SJSA1 (cell line): ENCODE measurements around the gene COG6. TPM values are rescaled to one million over a fixed set of nuclear protein-coding genes. Genes with fewer than 3 reads are reported as not detected.
A peak's percentile ranks its signal among the peaks of the same experiment; 100 is the strongest.

Experiments
- DNase-seq, 2 experiments: peaks; one replicate each; pipeline ENCODE4 v3.0.0-alpha.2; 2015 to 2020; ENCODE audit warnings: low spot score in 2 of 2, low read depth in 1 of 2
- H3K27ac ChIP-seq: fragments of 250-450 bp; sonication (Bioruptor Pico); 2 replicates; pipeline ENCODE4 v1.5.1; 2020; ENCODE audit warnings: mild to moderate bottlenecking, moderate library complexity
- H3K27me3 ChIP-seq: fragments of 250-450 bp; sonication (Bioruptor Pico); replicated peaks from 2 replicates; pipeline ENCODE4 v1.5.1; 2020; ENCODE audit warnings: mild to moderate bottlenecking, moderate library complexity
- H3K36me3 ChIP-seq: fragments of 250-450 bp; sonication (Bioruptor Pico); 2 replicates; pipeline ENCODE4 v1.5.1; 2020; ENCODE audit warnings: mild to moderate bottlenecking
- H3K4me1 ChIP-seq: fragments of 250-450 bp; sonication (Bioruptor Pico); replicated peaks from 2 replicates; pipeline ENCODE4 v1.6.1; 2021; ENCODE audit warnings: mild to moderate bottlenecking
- H3K4me3 ChIP-seq: fragments of 250-450 bp; sonication (Bioruptor Pico); 2 replicates; pipeline ENCODE4 v1.5.1; 2020; ENCODE audit warnings: mild to moderate bottlenecking
- H3K9me3 ChIP-seq: fragments of 250-450 bp; sonication (Bioruptor Pico); replicated peaks from 2 replicates; pipeline ENCODE4 v1.5.1; 2020; ENCODE audit warnings: mild to moderate bottlenecking
- total RNA-seq: library from RNA; depleted of rRNA; stranded (reverse); fragments of >200 nt; shearing (Covaris generic); gene quantifications from 2 replicates; pipeline ENCODE4 v1.2.3, GENCODE V29; 2014

Gene COG6
- total RNA-seq, 1 experiment from 2014 or later = 21.9 TPM

DNA sequence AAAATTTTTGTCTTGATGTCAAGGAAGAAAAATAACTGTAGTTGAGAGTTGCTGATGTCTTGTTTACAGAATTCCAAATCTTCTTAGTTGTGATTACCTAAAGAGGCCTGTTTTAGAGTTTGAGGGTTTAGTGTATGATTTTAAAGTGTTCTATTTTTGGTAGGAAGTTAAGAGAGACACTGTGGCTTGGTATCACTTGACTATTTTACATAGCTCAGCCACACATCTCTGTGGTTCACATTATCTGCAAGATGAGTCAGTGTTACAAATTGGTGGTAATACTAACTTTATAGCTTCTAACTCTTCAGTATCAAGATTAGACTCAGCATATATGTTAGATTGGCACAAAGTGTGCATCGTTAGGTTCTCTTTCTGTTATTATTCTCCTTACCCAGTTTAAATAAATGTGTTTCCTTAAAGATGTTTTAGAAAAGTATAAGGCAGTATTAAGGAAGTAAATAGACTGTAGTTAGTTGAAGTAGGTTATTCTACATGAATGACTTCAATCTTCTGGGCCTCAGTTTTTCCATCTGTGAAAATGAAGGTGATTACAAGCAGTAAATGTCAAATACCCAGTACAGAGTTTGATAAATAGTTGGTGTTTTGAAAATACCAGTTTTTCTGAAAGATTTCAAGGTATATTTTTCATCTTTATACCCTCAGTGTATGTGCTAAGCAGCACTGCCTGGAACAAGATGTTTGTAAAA, 33.4 kb downstream of the COG6 start:
- Histone ChIP-seq H3K9me3 (no peaks in the 10 kb centered on the region), H3K36me3 (peaks cover 15% of the 10 kb centered on the region), H3K27ac (no peak overlapping the region), H3K27me3 (no peaks in the 10 kb centered on the region), H3K4me3 (no peak overlapping the region), H3K4me1 (peaks cover 5% of the 10 kb centered on the region; the same call in 1 of the 2 replicates)
- no peak for DNase-seq

DNA sequence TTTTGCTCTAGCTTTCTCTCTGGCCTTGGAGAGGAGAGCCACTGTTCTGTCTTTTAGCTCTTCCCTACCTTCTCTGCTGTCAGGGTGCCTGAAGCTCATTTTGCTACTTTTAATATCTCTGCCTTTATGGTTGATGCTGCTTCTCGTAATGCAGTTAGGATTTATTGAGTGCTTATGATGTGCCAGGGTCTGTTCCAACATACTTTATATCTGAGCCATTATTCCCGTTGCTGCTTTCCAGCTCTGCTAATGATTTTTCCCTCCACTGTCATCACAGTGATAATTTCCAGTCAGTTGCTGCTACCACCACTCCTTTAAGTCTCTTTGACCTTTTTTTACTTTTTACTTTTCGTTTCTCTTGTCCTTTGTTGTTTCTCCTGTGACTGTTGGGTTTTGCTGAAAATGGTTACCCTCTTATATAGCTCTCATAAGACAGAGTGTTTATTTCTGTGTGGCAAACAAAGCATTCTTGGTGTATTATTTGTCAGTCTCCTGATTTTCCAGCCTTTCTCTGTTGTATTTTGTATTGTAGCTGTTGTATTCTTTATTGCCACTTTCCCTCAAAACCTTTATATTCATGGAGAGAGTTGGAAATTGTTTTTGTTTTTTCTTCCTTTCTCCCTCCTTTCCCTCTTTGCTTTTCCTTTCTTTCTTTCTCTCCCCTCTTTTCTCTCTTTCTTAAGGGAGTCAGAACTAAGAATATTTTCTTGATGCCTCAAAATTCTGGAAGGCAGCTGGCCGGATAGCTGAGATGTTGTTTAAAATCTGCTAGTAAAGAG, 37.4 kb downstream of the COG6 start:
- H3K27ac ChIP-seq = peak overlapping the region; percentile 47
- DNase-seq = peak in 1 of 2 experiments; percentile 37
- no peaks in the 10 kb centered on the region for H3K27me3 ChIP-seq
- H3K36me3 ChIP-seq = peaks cover 9% of the 10 kb centered on the region
- no peak overlapping the region for H3K4me3 ChIP-seq
- H3K4me1 ChIP-seq = peaks cover 5% of the 10 kb centered on the region; the same call in 1 of the 2 replicates
- H3K9me3 ChIP-seq = no peaks in the 10 kb centered on the region

DNA sequence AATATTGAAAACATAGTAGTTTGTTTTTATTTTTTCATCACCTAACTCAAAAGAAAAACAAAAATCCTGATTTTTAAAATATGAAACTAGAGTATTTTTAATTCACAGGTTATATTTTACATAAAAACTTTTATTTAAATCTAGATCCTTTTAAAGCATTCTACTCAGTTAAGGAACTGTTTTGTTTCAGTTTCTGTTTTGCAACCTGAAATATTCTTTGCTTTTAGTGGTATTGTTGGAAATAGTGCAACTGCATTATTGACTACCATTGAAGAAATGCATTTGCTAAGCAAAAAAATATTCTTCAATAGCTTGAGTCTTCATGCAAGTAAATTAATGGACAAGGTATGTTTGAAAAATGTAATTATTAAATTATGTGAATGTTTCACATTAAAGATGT, 43.8 kb downstream of the COG6 start:
- Histone ChIP-seq H3K4me1 (no peaks in the 10 kb centered on the region), H3K4me3 (no peak overlapping the region), H3K27me3 (no peaks in the 10 kb centered on the region), H3K27ac (no peak overlapping the region), H3K9me3 (no peaks in the 10 kb centered on the region), H3K36me3 (no peaks in the 10 kb centered on the region)
- no peak for DNase-seq

DNA sequence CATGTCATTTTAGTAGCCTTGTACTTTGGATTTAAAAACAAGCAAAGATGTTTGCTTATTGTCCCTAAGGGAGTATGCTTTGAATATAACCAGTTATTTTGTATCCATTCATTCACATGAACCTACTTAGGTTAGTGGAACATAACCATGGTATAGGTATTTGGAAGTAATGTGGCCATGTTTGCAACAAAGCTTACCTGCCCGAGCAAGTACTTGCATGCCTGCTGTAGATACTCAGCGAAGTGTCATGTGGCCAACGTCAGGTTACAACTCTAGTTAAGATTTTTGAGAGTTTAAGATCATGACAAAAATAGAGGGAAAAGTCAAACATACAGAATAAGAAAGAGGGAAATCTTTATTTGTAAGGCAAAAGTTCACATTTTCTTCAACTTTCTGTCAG, 57.2 kb downstream of the COG6 start:
- Histone ChIP-seq H3K4me1 (no peaks in the 10 kb centered on the region), H3K9me3 (no peaks in the 10 kb centered on the region), H3K4me3 (no peak overlapping the region), H3K27me3 (no peaks in the 10 kb centered on the region), H3K36me3 (no peaks in the 10 kb centered on the region), H3K27ac (no peak overlapping the region)
- DNase-seq = no peak

DNA sequence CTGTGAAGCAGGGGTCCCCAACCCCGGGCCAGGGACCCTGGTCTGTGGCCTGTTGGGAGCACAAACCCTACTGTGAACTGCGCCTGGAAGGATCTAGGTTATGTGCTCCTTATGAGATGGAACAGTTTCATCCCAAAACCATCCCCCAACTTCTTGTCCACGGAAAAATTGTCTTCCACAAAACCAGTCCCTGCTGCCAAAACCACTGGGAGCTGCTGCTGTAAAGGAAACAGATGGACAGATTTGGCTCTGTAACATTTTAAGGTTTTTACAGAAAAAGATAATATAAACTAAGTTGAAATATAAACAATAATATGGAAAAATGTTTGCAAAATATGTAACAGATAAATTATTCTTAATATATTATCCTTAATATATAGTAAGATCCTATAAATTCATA, 73.7 kb downstream of the COG6 start:
- Histone ChIP-seq H3K27ac (no peak overlapping the region), H3K9me3 (no peaks in the 10 kb centered on the region), H3K4me3 (no peak overlapping the region), H3K36me3 (peaks cover 4% of the 10 kb centered on the region), H3K27me3 (no peaks in the 10 kb centered on the region), H3K4me1 (no peaks in the 10 kb centered on the region)
- no peak for DNase-seq

DNA sequence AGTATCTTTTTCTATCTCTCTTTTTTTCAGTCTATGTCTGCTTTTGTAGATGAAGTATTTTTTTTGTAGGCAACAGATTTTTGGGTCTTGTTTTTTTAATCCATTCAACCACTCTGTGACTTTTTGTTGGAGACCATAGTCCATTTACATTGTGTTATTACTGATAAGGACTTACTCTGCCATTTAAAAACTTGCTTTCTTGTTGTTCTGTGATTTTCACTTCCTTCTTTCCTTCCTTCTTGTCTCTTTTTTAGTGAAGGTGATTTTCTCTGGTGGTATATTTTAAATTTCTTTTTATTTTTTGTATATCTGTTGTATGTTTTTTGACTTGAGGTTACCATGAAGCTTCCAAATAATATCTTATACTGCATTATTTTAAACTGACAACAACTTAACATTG, 79.5 kb downstream of the COG6 start:
- H3K4me3 ChIP-seq = no peak overlapping the region
- no peaks in the 10 kb centered on the region; the same call in 1 of the 2 replicates for H3K36me3 ChIP-seq
- no peaks in the 10 kb centered on the region for H3K4me1 ChIP-seq
- no peak for DNase-seq
- H3K27me3 ChIP-seq = no peaks in the 10 kb centered on the region
- H3K9me3 ChIP-seq = no peaks in the 10 kb centered on the region
- no peak overlapping the region for H3K27ac ChIP-seq

DNA sequence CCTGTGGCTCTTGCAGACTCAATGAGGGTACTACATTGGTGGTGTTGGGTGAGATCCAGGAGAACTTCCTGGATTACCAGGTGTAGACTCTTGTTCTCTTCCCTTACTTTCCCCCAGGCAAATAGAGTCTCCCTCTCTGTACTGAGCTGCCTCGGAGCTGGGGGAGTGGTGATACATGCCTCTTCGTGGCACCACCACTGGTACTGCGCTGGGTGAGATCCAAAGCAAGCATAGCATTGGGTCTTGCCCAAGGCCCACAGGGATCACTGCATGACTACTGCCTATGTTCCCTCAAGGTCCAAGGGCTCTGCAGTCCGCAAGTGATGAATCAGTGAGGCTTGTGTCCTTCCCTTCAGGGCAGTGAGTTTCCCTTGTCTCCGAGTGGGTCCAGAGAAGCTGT, 81.6 kb downstream of the COG6 start:
- DNase-seq = no peak
- Histone ChIP-seq H3K27me3 (no peaks in the 10 kb centered on the region), H3K9me3 (no peaks in the 10 kb centered on the region), H3K4me1 (no peaks in the 10 kb centered on the region), H3K4me3 (no peak overlapping the region), H3K36me3 (no peaks in the 10 kb centered on the region; the same call in 1 of the 2 replicates), H3K27ac (no peak overlapping the region)

DNA sequence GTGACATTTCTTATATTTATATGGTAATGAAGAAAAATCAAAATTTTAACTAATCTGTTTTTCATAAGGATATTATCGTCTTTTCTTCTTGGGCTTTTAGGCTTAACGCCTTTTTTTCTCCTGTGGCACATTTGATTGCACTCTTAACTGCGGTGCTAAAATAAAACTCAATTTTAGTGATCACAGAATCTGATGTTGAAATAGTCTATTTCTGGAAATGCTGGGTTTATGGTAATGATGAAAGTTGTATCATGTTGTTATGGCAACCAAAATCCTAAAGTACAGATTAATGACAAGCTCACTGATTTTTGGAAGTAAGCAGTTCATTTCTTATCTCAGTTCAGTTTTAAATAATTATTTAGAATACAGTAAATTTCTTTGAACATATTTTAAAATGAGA, 85.3 kb downstream of the COG6 start:
- Histone ChIP-seq H3K27me3 (no peaks in the 10 kb centered on the region), H3K36me3 (no peaks in the 10 kb centered on the region), H3K4me3 (no peak overlapping the region), H3K4me1 (no peaks in the 10 kb centered on the region), H3K27ac (no peak overlapping the region), H3K9me3 (no peaks in the 10 kb centered on the region)
- no peak for DNase-seq

DNA sequence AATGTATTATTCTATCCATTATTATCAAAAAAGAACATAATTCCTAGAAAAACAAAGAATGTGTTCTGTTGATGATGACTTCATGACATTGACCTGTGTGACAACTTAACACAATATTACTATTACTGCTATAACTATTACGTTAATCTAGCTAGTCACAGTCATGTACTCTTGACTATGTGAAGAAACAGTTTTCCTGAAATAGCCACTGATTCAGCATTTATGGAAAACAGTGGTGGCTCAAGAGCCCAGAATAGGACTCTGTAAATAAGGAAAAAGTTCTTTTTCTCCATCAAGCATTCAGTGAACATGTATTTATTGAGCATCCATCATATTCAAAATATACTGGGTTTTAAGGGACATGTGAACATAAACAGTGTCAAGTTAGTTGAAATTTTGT, 93.5 kb downstream of the COG6 start:
- Histone ChIP-seq H3K27me3 (no peaks in the 10 kb centered on the region), H3K36me3 (no peaks in the 10 kb centered on the region), H3K27ac (no peak overlapping the region), H3K9me3 (no peaks in the 10 kb centered on the region), H3K4me3 (no peak overlapping the region), H3K4me1 (no peaks in the 10 kb centered on the region)
- no peak for DNase-seq

DNA sequence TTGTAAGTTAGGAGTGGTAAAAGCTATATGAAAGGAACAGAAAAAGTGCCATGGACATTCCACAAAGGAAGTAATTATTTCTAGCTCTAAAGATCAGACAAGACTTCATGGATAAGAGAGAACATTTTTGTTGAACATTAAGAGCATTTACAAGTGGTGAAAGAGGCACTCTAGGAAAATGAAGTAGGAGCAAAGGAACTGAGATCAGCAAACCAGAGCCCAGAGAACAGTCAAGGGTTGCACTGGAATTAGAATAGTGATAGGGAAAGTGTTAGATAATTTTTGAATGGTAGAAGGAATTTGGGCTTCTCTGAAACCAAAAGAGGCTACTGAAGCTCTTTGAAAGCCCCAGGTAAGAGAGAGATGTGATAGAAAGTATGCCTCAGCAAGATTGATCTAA, 94.1 kb downstream of the COG6 start:
- DNase-seq = no peak
- Histone ChIP-seq H3K27me3 (no peaks in the 10 kb centered on the region), H3K36me3 (no peaks in the 10 kb centered on the region), H3K9me3 (no peaks in the 10 kb centered on the region), H3K4me3 (no peak overlapping the region), H3K4me1 (no peaks in the 10 kb centered on the region), H3K27ac (no peak overlapping the region)

DNA sequence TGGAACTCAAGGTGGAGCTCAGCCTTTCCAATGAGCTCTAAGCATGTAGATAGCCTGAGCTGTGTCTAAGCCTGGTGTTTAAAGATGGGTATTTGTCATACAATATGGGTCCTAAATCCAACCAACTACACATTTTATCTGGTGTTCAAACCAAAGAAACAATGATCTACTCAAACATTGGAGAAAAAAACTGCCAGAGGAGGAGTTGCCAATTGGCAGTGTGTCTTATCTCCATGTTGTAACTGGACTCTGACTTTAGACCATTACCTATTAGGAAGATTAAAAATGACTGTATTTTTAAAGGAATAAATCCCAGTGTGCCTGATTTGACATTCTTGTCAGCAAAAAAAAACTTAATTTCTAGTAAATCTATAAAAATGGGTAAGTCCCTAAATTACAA, 96.3 kb downstream of the COG6 start:
- Histone ChIP-seq H3K9me3 (no peaks in the 10 kb centered on the region), H3K36me3 (no peaks in the 10 kb centered on the region), H3K4me3 (no peak overlapping the region), H3K27me3 (no peaks in the 10 kb centered on the region), H3K4me1 (no peaks in the 10 kb centered on the region), H3K27ac (no peak overlapping the region)
- DNase-seq = no peak

DNA sequence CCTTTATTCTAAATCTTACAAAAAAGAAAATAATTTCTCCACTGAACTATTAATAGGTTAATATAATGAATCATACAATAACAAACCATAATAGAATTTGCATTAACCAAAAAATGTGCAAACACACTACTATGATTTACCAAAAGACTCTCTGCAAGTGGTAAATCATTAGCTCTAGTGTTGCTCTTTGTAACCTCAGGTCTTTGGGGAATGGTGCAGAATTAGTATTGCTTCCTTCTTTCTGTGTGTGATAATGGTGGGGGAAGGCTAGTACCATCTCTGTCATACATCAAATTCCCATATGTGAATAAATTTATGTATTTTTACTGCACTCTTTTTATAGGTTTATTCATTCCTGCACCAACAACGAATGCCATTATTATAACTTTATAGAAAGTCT, 105.1 kb downstream of the COG6 start:
- no peaks in the 10 kb centered on the region for H3K27me3 ChIP-seq
- no peak overlapping the region for H3K4me3 ChIP-seq
- H3K27ac ChIP-seq = no peak overlapping the region
- no peak for DNase-seq
- no peaks in the 10 kb centered on the region for H3K9me3 ChIP-seq
- no peaks in the 10 kb centered on the region for H3K4me1 ChIP-seq
- no peaks in the 10 kb centered on the region for H3K36me3 ChIP-seq

DNA sequence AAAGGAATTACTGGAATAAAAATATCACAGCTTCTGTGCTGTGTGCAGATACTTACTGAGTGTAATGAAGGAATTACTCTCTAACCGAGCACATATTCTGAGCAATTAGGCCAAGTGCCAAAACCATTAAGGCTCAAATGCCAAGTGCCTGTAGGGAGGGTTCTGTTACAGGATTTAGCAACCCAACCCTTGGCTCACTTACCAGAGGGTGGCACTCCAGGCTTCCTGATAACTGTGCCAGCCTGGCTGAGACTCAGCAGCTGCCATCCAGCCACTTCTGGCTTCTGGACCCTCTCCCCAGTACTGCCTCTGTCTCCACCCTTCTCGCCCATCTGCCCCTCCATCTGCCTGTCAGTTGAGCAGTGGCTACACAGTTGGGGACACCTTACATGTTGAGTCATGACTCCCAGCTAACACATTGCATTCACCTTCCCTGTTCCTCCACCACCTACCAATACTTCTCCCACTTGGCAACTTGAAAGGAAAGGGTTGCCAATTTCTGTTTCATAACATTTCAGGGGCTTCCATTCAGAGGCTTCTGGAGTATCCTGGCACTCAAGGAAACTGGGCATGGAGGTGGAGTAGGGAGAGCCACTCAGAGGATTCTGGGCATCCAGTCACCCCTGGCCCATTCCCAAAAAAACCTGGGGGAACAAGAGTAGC, 110.5 kb downstream of the COG6 start:
- H3K4me3 ChIP-seq = no peak overlapping the region
- peaks cover 22% of the 10 kb centered on the region for H3K4me1 ChIP-seq
- H3K9me3 ChIP-seq = no peaks in the 10 kb centered on the region
- no peaks in the 10 kb centered on the region for H3K27me3 ChIP-seq
- H3K27ac ChIP-seq = no peak overlapping the region
- H3K36me3 ChIP-seq = no peaks in the 10 kb centered on the region
- no peak for DNase-seq
